ENCODE measurements around the gene SEL1L3.

Gene SEL1L3

GRCh38 chr4:25845841-25846653 is 16.7 kb downstream of the SEL1L3 start:
- Histone ChIP-seq H3K27me3 (ENCODE audit: control insufficient read depth, insufficient read depth, low read length) (no peaks in the 10 kb centered on the region), H3K36me3 (ENCODE audit: control insufficient read depth, insufficient read depth, low read length) (no peaks in the 10 kb centered on the region), H3K27ac (ENCODE audit: low read depth, low read length) (no peak overlapping the region), H3K9ac (ENCODE audit: low read length) (no peak overlapping the region), H3K4me3 (ENCODE audit: low read depth, low read length) (no peak overlapping the region), H3K9me3 (ENCODE audit: control insufficient read depth, insufficient read depth, low read depth, low read length) (no peaks in the 10 kb centered on the region), H3K4me1 (ENCODE audit: control insufficient read depth, insufficient read depth, low read length) (peaks cover 22% of the 10 kb centered on the region)

- Histone ChIP-seq H3K9me3 (ENCODE audit: control insufficient read depth, insufficient read depth, low read depth, low read length) (no peaks in the 10 kb centered on the region), H3K27ac (ENCODE audit: low read depth, low read length) (no peak overlapping the region), H3K4me3 (ENCODE audit: low read depth, low read length) (no peak overlapping the region), H3K27me3 (ENCODE audit: control insufficient read depth, insufficient read depth, low read length) (no peaks in the 10 kb centered on the region), H3K36me3 (ENCODE audit: control insufficient read depth, insufficient read depth, low read length) (no peaks in the 10 kb centered on the region), H3K9ac (ENCODE audit: low read length) (no peak overlapping the region), H3K4me1 (ENCODE audit: control insufficient read depth, insufficient read depth, low read length) (peaks cover 22% of the 10 kb centered on the region)
Observed at GRCh38 chr4:25844961-25845712, 17.7 kb downstream of the SEL1L3 start.

- no peak overlapping the region for H3K27ac ChIP-seq (ENCODE audit: low read depth, low read length)
Observed at GRCh38 chr4:25843340-25844097, 19.3 kb downstream of the SEL1L3 start.

GRCh38 chr4:25842229-25842845 is 20.5 kb downstream of the SEL1L3 start:
- H3K27ac ChIP-seq (ENCODE audit: low read depth, low read length), result no peak overlapping the region
- H3K27me3 ChIP-seq (ENCODE audit: control insufficient read depth, insufficient read depth, low read length), result no peaks in the 10 kb centered on the region
- H3K4me1 ChIP-seq (ENCODE audit: control insufficient read depth, insufficient read depth, low read length), result peaks cover 26% of the 10 kb centered on the region
- H3K9me3 ChIP-seq (ENCODE audit: control insufficient read depth, insufficient read depth, low read depth, low read length), result no peaks in the 10 kb centered on the region
- H3K36me3 ChIP-seq (ENCODE audit: control insufficient read depth, insufficient read depth, low read length), result no peaks in the 10 kb centered on the region
- no peak overlapping the region for H3K4me3 ChIP-seq (ENCODE audit: low read depth, low read length)
- H3K9ac ChIP-seq (ENCODE audit: low read length), result no peak overlapping the region

More at GRCh38 chr4:25843340-25844097, 19.3 kb downstream of the SEL1L3 start:
- no peaks in the 10 kb centered on the region for H3K9me3 ChIP-seq (ENCODE audit: control insufficient read depth, insufficient read depth, low read depth, low read length)
- peaks cover 26% of the 10 kb centered on the region for H3K4me1 ChIP-seq (ENCODE audit: control insufficient read depth, insufficient read depth, low read length)
- no peak overlapping the region for H3K4me3 ChIP-seq (ENCODE audit: low read depth, low read length)
- H3K36me3 ChIP-seq (ENCODE audit: control insufficient read depth, insufficient read depth, low read length), result no peaks in the 10 kb centered on the region
- no peaks in the 10 kb centered on the region for H3K27me3 ChIP-seq (ENCODE audit: control insufficient read depth, insufficient read depth, low read length)
- H3K9ac ChIP-seq (ENCODE audit: low read length), result no peak overlapping the region

GRCh38 chr4:25839687-25840086 is 23.1 kb downstream of the SEL1L3 start:
- Histone ChIP-seq H3K27ac (ENCODE audit: low read depth, low read length) (no peak overlapping the region), H3K9me3 (ENCODE audit: control insufficient read depth, insufficient read depth, low read depth, low read length) (no peaks in the 10 kb centered on the region), H3K4me3 (ENCODE audit: low read depth, low read length) (no peak overlapping the region), H3K4me1 (ENCODE audit: control insufficient read depth, insufficient read depth, low read length) (peaks cover 16% of the 10 kb centered on the region), H3K9ac (ENCODE audit: low read length) (no peak overlapping the region), H3K36me3 (ENCODE audit: control insufficient read depth, insufficient read depth, low read length) (no peaks in the 10 kb centered on the region), H3K27me3 (ENCODE audit: control insufficient read depth, insufficient read depth, low read length) (no peaks in the 10 kb centered on the region)

GRCh38 chr4:25839233-25839632 is 23.6 kb downstream of the SEL1L3 start:
- no peaks in the 10 kb centered on the region for H3K27me3 ChIP-seq (ENCODE audit: control insufficient read depth, insufficient read depth, low read length)
- H3K27ac ChIP-seq (ENCODE audit: low read depth, low read length), result no peak overlapping the region
- peaks cover 16% of the 10 kb centered on the region for H3K4me1 ChIP-seq (ENCODE audit: control insufficient read depth, insufficient read depth, low read length)
- no peaks in the 10 kb centered on the region for H3K9me3 ChIP-seq (ENCODE audit: control insufficient read depth, insufficient read depth, low read depth, low read length)
- no peak overlapping the region for H3K4me3 ChIP-seq (ENCODE audit: low read depth, low read length)
- H3K36me3 ChIP-seq (ENCODE audit: control insufficient read depth, insufficient read depth, low read length), result no peaks in the 10 kb centered on the region
- H3K9ac ChIP-seq (ENCODE audit: low read length), result no peak overlapping the region

- H3K9ac ChIP-seq (ENCODE audit: low read length), result no peak overlapping the region
Observed at GRCh38 chr4:25838526-25838925, 24.3 kb downstream of the SEL1L3 start.

GRCh38 chr4:25837107-25837506 is 25.7 kb downstream of the SEL1L3 start:
- Histone ChIP-seq H3K4me3 (ENCODE audit: low read depth, low read length) (no peak overlapping the region), H3K9ac (ENCODE audit: low read length) (no peak overlapping the region), H3K27ac (ENCODE audit: low read depth, low read length) (no peak overlapping the region), H3K36me3 (ENCODE audit: control insufficient read depth, insufficient read depth, low read length) (no peaks in the 10 kb centered on the region), H3K4me1 (ENCODE audit: control insufficient read depth, insufficient read depth, low read length) (peaks cover 7% of the 10 kb centered on the region), H3K27me3 (ENCODE audit: control insufficient read depth, insufficient read depth, low read length) (no peaks in the 10 kb centered on the region), H3K9me3 (ENCODE audit: control insufficient read depth, insufficient read depth, low read depth, low read length) (no peaks in the 10 kb centered on the region)

More at GRCh38 chr4:25838526-25838925, 24.3 kb downstream of the SEL1L3 start:
- Histone ChIP-seq H3K4me1 (ENCODE audit: control insufficient read depth, insufficient read depth, low read length) (peaks cover 16% of the 10 kb centered on the region), H3K27ac (ENCODE audit: low read depth, low read length) (no peak overlapping the region), H3K27me3 (ENCODE audit: control insufficient read depth, insufficient read depth, low read length) (no peaks in the 10 kb centered on the region), H3K9me3 (ENCODE audit: control insufficient read depth, insufficient read depth, low read depth, low read length) (no peaks in the 10 kb centered on the region), H3K4me3 (ENCODE audit: low read depth, low read length) (no peak overlapping the region), H3K36me3 (ENCODE audit: control insufficient read depth, insufficient read depth, low read length) (no peaks in the 10 kb centered on the region)

GRCh38 chr4:25835384-25835783 is 27.4 kb downstream of the SEL1L3 start:
- Histone ChIP-seq H3K9me3 (ENCODE audit: control insufficient read depth, insufficient read depth, low read depth, low read length) (no peaks in the 10 kb centered on the region), H3K36me3 (ENCODE audit: control insufficient read depth, insufficient read depth, low read length) (peaks cover 5% of the 10 kb centered on the region; the same call in 1 of the 2 replicates), H3K4me3 (ENCODE audit: low read depth, low read length) (no peak overlapping the region), H3K27ac (ENCODE audit: low read depth, low read length) (no peak overlapping the region), H3K4me1 (ENCODE audit: control insufficient read depth, insufficient read depth, low read length) (peaks cover 4% of the 10 kb centered on the region), H3K9ac (ENCODE audit: low read length) (no peak overlapping the region), H3K27me3 (ENCODE audit: control insufficient read depth, insufficient read depth, low read length) (no peaks in the 10 kb centered on the region)

GRCh38 chr4:25834411-25835107 is 28.2 kb downstream of the SEL1L3 start:
- H3K27me3 ChIP-seq (ENCODE audit: control insufficient read depth, insufficient read depth, low read length), result no peaks in the 10 kb centered on the region
- peaks cover 5% of the 10 kb centered on the region; the same call in 1 of the 2 replicates for H3K36me3 ChIP-seq (ENCODE audit: control insufficient read depth, insufficient read depth, low read length)
- H3K9ac ChIP-seq (ENCODE audit: low read length), result no peak overlapping the region
- H3K4me1 ChIP-seq (ENCODE audit: control insufficient read depth, insufficient read depth, low read length), result peaks cover 4% of the 10 kb centered on the region
- H3K9me3 ChIP-seq (ENCODE audit: control insufficient read depth, insufficient read depth, low read depth, low read length), result no peaks in the 10 kb centered on the region
- no peak overlapping the region for H3K4me3 ChIP-seq (ENCODE audit: low read depth, low read length)
- no peak overlapping the region for H3K27ac ChIP-seq (ENCODE audit: low read depth, low read length)

Measured in HUES6 (cell line).